Measurements from ENCODE around the gene GLTPD2.

The GLTPD2 gene

DNA sequence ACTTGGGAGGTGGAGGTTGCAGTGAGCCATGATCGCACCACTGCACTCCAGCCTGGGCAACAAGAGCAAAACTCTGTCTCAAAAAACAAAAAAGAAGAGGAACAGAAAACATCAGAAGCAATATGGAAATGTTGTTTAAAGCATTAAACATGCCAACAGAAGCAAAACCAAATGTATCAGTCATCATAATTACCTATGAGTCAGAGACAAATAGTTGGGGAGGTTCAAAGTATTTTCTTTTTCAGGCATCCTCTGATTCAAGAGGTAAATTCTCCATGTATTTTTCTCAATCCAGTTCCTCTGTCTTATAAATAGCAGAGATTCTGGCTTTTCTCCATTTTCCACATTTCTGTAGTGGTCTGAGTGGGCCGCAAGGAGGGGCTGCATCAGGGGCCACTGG, 19.1 kb upstream of the GLTPD2 start:
- no peak for DNase-seq

DNA sequence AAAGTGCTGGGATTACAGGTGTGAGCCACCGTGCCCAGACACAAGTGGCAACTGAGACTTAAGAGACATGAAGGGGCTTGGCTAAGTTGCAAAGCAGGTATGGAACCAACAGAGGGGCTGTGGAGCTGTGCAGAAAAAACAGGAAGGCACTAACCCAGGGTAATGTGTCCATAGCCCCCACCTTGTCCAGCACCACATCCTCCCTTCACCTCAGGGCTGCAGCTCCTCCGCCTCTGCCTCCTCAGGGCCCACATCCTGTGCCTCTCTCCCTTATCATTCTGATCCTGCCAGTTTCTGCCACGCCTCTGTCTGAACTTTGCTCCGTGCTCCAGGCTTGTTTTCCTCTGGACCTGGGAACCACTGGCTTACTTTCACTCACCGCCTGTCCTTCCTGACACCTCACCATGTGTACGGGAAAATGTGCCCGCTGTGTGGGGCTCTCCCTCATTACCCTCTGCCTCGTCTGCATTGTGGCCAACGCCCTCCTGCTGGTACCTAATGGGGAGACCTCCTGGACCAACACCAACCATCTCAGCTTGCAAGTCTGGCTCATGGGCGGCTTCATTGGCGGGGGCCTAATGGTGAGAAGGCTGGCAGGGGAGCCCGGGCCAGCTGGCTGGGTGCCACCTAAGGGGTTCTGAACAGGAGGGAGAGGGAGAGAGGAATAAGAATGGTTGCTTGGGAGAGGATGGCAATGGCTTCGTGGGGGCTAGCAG, 17.1 kb upstream of the GLTPD2 start, which contains the start of gene TM4SF5:
TSS of gene TM4SF5 (plus strand) at position 368 of the 716 bp plus-strand sequence. CDS start at position 405, 37 bp downstream.
- no peak for DNase-seq

DNA sequence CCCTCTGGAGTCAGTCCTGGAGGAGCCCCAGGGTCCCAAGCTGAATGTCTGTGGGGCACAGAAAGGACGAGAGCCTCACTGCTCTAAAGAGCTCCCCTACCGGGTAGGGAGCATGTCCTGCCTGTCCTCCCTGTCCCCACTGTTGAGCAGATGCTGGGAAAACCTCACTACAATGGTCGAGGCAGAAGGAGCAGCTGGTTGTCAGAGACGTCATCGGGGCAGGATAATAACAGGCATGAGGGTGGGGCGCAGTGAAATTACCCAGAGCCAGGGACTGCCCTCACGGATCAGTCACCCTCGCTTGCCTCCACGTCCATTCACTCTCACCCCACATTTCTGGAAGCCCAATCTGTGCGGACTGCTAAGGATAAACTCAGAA, 16.5 kb upstream of the GLTPD2 start:
- DNase-seq, result no peak

DNA sequence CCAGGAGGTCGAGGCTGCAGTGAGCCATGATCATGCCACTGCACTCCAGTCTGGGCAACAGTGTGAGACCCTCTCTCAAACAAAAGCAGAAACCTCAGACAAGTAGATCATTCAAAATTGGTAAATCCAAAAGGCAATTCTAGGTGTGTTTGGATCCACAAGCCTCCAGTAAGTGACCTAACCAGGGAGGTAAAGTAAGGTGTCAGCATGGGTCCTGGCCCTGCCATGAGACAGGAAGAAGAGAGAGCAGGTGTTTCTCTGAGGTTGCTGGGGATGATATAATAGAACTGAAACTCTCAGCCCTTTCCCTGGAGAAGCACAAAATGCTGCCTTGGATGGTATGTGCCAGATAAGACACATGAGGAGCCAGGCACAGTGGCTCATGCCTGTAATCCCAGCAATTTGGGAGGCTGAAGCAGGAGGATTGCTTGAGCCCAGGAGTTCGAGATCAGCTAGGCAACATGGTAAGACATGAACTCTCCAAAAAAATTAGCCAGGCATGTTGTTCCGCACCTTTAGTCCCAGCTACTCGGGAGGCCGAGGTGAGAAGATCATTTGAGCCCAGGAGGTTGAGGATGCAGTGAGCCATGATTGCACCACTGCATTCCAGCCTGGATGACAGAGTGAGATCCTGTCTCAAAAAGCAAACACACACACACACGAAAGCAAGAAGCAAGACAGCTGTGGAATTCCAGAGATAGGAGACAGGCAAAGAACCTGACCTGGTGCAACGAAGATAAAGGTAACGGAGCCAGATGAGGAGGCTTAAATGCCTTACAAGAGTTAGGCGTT, 10.6 kb upstream of the GLTPD2 start:
- DNase-seq, result no peak

DNA sequence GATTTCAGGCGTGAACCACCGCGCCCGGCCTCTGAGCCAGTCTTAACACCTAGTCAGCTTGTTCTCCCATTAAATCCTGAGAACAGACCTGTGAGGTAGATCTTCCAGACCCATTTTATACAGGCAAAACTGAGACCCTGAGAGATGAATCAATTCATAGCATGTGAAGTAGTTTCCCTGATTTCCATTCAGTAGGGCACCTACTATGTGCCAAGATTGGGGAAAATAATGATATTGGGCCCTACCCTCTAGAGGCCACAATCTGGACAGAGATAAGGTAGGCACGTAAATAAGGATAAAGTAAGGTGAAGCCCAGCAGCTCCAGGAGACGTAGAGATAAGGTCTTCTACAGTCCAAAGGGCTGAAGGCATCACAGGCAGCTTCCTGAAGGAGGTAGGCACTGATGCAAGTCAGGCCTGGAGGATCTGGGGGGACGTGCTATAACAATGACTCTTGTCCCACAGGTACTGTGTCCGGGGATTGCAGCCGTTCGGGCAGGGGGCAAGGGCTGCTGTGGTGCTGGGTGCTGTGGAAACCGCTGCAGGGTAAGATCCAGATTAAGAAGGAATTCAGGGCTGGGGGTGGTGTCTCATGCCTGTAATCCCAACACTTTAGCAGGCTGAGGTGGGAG, 8.3 kb upstream of the GLTPD2 start:
- DNase-seq, result no peak

DNA sequence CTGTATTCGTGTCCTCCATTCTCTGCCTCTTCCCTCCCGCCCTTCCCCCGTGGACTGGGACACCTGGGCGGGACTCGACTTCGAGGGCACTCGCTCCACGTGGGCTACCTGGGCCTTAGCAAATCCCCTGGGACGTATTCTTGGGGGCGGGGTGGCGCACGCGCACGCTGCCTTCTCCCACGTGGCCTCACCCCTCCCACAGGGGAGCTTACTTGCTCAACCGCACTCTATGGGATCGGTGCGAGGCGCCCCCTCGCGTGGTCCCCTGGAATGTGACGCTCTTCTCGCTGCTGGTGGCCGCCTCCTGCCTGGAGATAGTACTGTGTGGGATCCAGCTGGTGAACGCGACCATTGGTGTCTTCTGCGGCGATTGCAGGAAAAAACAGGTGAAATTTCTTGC, 6.1 kb upstream of the GLTPD2 start:
- DNase-seq, result peak; percentile 6

DNA sequence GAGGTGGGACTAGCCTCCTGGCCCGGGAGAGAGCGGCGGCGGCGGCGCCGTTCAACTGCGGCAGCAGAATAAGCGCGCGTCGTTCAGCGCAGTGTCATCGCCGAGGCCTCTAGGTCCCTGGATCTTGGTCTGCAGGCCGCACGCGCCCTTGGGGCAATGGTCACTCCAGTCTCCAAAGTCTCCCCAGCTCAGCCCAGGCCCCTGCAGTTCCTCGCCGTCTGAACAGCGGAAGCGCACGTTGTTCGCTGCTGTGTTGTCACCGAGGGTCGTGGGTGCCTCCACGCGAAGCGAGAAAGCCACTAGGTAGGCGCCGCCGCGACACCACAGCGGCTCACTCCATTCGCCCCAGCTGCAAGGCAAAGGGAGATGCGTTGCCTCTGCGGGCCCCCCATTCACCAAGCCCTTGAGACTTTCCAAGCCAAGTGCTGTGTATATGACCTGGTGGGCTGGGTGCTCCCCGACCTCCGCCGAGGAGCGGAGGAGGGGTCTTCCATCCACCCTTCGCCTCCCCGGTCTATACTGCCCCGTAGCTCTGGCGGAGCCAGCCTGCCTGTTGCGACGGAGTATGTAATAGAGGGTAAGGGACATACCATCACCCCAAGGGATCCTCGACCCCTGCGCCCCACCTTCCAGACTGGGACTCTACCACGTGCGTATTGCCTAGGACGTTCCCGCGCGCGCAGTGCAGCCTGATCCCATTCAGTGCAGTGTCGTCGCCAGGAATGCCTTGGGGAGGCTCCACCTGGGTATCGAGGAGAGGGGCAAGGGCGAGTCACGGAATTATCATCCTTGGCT, 3.3 kb upstream of the GLTPD2 start:
- peak; percentile 58 for DNase-seq

DNA sequence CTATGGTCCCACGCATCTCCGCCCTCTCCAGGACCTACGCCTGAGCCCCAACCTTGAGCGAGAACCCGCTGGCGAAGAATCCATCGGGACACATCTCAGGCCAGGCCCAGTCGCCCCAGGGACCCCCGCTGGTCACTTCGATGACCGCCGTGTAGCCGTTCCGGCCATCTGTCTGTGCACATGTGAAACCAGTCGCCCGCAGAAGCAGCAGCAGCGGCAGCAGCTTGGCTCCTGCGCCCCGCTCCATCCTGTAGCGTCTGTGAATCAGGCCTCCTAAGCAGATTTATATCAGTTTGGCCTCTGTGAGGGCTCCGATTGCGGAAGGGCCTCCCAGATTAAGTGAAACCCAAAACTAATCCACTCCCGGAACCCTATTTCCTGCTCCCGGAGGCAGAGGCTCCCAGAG, 2.7 kb upstream of the GLTPD2 start, which contains the start of gene VMO1:
TSS of gene VMO1 (minus strand) at position 259 of the 406 bp plus-strand sequence. CDS start at position 247, 12 bp downstream.
- peak; percentile 60 for DNase-seq

DNA sequence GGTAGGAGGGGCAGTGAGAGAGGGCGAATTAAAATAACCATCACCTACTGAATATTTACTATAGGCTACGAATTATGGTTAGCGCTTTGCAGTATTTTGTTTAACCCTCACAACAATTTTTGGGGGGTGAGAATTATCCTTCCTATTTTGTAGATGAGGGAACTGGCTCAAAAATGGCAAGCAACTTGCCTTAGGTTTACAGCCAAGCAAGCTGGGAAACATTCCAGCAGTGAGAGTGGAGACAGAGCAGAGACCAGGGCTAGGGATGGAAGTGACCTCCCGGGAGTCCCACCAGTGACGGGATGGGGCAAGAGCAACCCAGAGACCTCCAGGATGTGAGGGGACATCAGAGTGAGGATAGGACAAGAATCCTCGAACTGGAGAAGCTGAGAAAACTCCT, 2.2 kb upstream of the GLTPD2 start:
- DNase-seq, result peak; percentile 32

DNA sequence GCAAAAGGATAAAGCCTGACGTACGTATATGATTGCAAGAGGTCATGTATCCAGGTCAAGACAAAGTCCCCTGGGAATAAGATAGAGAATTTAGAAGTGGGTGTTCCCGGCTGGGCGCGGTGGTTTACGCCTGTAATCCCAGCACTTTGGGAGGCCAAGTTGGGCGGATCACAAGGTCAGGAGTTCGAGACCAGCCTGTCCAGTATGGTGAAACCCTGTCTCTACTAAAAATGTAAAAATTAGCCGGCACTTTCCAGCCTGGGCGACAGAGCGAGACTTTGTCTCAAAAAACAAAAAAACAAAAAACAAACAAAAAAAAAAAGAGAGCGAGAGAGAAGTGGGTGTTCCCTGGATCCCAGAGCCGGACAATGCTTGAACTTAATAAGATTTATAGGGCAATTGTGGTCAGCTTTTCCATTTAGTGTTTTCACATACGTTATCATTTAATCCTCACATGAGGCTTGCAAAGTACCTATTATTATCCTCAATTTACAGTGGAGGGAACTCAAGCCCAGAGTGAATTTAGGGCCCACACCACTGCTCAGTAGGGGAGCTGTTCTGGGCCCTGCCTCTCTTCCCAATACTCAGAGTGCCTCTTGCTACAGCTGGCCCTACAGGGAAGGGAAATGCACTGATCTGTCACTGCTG, 481 bp upstream of the GLTPD2 start:
- DNase-seq, result no peak

DNA sequence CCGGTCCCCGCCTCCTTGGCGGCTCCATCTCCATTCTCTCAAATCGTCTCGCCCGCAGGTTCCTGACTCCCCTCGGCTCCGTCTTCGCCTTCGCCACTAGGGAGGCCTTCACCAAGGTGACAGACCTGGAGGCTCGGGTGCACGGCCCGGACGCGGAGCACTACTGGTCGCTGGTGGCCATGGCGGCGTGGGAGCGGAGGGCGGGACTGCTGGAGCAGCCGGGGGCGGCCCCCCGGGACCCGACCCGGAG, 862 bp downstream of the GLTPD2 start:
- no peak for DNase-seq

DNA sequence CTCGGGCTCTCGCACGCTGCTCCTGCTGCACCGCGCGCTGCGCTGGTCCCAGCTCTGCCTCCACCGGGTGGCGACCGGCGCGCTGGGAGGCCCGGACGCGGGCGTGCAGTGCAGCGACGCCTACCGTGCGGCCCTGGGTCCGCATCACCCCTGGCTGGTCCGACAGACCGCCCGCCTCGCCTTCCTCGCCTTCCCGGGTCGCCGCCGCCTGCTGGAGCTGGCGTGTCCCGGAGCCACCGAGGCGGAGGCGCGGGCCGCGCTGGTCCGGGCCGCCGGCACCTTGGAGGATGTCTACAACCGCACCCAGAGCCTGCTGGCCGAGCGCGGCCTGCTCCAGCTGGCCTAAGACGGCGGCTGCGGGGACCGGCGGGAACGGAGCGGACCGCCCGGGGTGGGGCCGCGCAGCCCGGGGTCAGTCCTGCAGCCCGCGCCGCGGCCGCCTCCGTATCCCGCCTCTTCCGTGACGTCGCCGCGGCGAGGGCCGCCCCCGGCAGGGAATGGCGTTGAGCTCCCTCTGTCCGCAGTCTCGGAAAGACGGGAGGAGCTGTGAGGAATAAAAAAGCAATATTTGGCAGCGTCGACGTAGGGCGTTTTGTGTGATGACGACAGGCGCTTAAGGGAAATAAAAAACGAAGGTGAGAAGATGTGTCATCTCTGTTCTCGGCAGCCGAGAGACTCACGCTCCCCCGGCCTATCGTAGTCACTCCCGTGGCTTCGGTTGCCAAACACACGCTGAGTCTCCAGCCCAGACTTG, 1.4 kb downstream of the GLTPD2 start:
- DNase-seq, result peak; percentile 98

DNA sequence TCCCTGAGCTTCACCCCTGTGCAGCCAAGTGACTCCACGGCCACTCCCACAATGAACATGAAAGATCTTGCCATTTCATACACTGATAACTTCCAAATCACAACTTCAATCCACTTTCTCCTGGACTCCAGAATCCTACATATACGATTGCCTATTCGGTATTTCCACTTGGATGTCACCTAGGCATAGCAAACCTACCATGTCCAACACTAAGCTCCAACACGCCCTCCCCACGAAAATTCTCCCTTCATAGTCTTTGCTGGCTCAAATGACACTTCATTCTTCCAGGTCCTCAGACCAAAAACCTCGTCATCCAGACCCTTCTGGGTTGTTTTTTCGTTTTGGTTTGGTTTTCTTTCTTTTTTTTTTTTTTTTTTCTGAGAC, 1.9 kb downstream of the GLTPD2 start:
- no peak for DNase-seq

DNA sequence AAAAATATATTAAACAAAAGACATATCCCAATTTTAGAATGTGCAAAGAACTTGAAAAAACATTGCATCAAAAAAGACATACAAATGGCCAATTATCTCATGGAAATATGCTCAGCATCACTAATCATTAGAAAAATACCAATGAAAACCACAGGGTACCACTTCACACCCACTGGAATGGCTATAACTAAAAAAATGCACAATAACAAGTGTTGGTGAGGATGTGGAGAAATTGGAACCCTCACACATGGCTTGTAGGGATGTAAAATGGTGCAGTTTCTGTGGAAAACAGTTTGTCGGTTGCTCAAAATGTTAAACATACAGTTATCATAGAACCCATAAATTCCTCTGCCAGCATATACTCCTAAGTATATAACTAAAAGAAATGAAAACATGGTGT, 6.4 kb downstream of the GLTPD2 start:
- DNase-seq, result no peak

DNA sequence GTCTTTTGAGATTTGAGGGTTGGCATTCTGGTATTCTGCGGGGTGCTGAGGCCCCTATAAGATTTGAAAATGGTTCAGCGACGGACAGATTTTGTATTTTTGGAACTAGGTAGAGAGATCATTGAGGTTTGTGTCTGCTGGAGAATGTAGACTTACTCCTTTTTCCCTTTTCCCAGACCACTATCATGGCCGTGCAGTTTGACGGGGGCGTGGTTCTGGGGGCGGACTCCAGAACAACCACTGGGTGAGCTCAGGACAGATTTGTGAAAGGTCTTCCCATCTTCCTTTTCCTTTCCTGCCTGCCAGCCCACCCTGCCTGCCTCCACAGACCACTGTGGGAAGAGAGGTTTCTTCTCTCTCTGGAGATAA, 7.8 kb downstream of the GLTPD2 start:
- peak; percentile 19 for DNase-seq

DNA sequence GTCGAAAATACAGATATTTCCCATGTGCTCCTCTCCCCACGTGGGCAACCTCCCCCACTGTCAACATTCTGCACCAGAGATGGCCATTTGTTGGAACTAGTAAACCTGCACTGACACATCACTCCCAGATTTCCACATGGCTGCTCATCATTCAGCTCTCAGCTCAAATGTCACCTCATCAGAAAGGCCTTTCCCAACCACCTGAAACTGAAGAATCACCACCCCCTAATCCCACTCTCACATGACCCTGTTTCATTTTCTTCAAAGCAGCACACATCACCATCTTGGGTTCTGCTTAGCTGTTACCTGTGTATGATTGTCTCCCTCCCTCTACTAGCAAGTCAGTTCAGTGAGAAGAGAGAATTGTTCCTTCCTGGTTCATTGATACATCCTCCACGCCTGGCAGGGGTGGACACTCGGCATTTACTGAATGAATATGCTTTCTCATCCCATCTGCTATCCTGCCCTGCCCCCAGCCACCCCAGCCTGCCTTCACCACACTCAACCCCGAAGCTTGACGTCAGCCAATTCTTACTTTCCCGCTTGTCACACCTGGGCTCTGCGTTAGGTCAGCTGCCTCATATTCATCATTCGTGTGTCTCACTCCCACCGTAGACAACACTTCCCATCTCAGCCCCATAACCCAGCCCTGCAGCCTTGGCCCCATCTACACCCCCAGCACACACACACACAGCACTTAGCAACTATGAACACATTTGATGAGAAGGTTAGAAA, 11.9 kb downstream of the GLTPD2 start:
- DNase-seq, result no peak

DNA sequence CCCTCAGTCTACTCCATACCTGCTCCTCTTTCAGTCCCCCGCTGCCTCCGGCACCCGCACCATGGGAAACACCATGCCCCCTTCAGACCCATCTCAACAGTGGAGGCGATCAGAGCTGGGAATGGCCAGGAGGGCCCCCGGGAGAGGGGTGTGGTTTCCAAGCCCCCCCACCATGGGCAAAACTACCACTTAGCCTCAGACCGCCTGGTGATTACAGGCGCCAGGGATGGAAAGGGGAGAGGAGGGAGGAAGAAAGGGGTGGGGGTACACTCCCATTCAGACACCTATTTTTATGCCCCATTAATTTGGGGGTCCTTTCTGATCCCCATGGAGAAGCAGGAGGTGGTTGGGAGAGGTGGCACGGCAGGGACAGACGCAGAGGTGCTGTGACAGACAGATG, 13.5 kb downstream of the GLTPD2 start, which contains the start of gene C17orf114:
TSS of gene C17orf114 (minus strand) at position 101 of the 400 bp plus-strand sequence.
- DNase-seq, result no peak

DNA sequence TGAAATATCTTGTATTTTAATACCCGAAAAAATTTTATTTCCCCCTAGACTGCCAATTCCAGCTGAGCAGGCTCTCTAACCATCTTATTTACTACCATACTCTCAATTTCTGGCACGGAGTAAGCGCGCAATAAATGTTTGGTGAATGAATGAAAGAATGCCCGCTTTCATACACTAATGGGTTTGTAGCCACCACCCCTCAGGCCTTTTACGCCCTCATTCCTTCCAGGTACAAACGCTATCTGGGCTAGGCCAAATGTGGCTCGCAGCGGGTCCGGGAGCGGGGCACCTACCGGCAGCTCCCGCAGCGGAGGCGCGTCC, 17.7 kb downstream of the GLTPD2 start:
- DNase-seq, result peak; percentile 47

DNA sequence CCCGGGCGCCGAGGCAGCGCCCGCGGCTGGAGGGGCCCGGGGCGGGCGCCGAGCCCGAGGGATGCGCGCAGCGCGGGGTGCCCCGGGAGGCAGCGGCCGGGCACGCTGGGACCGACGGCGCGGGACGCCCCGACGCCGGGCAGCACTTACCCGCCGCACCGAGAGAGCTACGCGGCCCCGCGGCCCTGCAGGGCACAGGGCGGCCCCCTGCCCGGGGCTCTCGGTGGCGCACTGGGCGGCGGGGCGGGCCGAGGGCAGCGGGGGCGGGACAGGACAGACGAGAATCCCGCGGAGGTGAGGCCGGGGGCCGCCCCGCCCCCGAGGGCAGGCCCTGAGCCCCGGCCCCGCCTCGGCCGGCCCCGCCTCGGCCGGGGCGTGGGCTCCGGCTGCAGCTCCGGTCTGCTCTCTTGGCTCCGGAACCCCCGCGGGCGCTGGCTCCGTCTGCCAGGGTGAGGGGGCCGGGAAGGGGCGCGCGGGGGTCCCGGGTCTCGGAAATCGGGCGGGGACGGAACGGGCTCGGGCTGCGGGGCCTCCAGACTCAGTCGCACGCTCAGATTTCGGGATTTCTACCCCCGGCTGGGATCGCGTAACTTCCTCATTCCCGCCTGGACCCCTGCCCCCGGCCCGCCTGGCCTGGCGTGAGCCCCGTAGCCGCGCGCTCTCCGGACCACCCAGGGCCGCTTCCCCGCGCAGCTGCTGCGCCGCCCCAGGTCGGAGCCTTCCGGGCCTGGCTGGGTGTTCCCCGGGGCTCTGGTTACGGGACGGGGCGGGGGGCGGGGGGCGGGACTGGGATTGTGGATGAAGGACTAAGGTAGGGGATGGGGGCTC, 18.2 kb downstream of the GLTPD2 start, which contains the start of gene PLD2:
TSS of gene PLD2 (plus strand) at position 376 of the 828 bp plus-strand sequence. CDS start 621 bp downstream, outside the sequence.
- DNase-seq, result peak; percentile 70
